IMR-90 (cell line): Measurements from ENCODE around the gene IL36G.

ENCODE experiments used
- POLR2A ChIP-seq: IDR thresholded peaks from 2 replicates; pipeline ENCODE4 v1.6.1; 2012; ENCODE audit warnings: mild to moderate bottlenecking, low read depth, low read length
- RAD21 ChIP-seq: IDR thresholded peaks from 2 replicates; pipeline ENCODE4 v1.6.1; 2012; ENCODE audit warnings: low read length, improper control_type of control experiment
- RFX5 ChIP-seq: IDR thresholded peaks from 2 replicates; pipeline ENCODE4 v1.8.0; 2012; ENCODE audit warnings: low read depth, mild to moderate bottlenecking, low read length, moderate library complexity
- TF ChIP-seq, protein P1 (sequence below): conservative IDR thresholded peaks from 2 replicates; pipeline ENCODE4 v1.5.1; 2012; ENCODE audit warnings: mild to moderate bottlenecking, low read depth, low read length, improper control_type of control experiment
- TF ChIP-seq, protein P2 (sequence below): fragments of 150-350 bp; IDR thresholded peaks from 2 replicates; pipeline ENCODE4 v1.6.1; 2017; ENCODE audit warnings: mild to moderate bottlenecking, antibody characterized with exemption, low read length, low read depth

DNA sequence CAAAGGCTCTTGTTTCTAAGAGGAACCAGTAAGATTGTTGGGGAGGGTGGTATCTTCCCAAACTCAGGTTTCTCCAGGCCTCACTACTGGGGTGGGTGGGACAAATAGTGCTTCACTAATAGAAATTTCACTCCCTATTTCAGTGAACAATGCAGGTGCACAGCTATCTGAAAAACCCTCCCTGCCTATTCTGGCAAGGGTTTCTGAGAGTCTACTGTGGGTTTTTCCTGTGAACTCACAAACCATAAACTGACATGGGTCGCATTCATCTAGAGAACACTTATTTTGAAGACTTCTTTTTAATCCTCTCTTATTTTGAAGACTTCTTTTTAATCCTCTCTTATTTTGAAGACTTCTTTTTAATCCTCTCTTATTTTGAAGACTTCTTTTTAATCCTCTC, 31.8 kb downstream of the IL36G start:
- TF ChIP-seq, protein P1, sequence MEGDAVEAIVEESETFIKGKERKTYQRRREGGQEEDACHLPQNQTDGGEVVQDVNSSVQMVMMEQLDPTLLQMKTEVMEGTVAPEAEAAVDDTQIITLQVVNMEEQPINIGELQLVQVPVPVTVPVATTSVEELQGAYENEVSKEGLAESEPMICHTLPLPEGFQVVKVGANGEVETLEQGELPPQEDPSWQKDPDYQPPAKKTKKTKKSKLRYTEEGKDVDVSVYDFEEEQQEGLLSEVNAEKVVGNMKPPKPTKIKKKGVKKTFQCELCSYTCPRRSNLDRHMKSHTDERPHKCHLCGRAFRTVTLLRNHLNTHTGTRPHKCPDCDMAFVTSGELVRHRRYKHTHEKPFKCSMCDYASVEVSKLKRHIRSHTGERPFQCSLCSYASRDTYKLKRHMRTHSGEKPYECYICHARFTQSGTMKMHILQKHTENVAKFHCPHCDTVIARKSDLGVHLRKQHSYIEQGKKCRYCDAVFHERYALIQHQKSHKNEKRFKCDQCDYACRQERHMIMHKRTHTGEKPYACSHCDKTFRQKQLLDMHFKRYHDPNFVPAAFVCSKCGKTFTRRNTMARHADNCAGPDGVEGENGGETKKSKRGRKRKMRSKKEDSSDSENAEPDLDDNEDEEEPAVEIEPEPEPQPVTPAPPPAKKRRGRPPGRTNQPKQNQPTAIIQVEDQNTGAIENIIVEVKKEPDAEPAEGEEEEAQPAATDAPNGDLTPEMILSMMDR = no peak
- TF ChIP-seq RFX5 = no peak
- TF ChIP-seq POLR2A = no peak
- TF ChIP-seq RAD21 = no peak
- TF ChIP-seq, protein P2, sequence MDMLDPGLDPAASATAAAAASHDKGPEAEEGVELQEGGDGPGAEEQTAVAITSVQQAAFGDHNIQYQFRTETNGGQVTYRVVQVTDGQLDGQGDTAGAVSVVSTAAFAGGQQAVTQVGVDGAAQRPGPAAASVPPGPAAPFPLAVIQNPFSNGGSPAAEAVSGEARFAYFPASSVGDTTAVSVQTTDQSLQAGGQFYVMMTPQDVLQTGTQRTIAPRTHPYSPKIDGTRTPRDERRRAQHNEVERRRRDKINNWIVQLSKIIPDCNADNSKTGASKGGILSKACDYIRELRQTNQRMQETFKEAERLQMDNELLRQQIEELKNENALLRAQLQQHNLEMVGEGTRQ = no peak
